ACC112 (cell line): ENCODE results near the gene TSPAN15.

Source experiments
- H2AFZ ChIP-seq: fragments of 200-600 bp; sonication (generic); one replicate; pipeline ENCODE4 v1.6.0; 2017; ENCODE audit warnings: antibody characterized with exemption, low read length; ENCODE audit not compliant: unreplicated experiment
- H3K27ac ChIP-seq: fragments of 200-600 bp; sonication (generic); 2 replicates; pipeline ENCODE4 v1.5.1; 2014; ENCODE audit warnings: low read depth, mild to moderate bottlenecking, antibody characterized with exemption, low read length, moderate library complexity
- H3K27me3 ChIP-seq: fragments of 200-600 bp; sonication (generic); 2 replicates; pipeline ENCODE4 v1.6.1; 2014; ENCODE audit warnings: mild to moderate bottlenecking, antibody characterized with exemption, low read length, moderate library complexity, mixed read lengths; ENCODE audit not compliant: insufficient read depth
- H3K36me3 ChIP-seq: fragments of 200-600 bp; sonication (generic); 2 replicates; pipeline ENCODE4 v1.6.1; 2016; ENCODE audit warnings: mild to moderate bottlenecking, antibody characterized with exemption, low read length, moderate library complexity, mixed read lengths; ENCODE audit not compliant: insufficient read depth
- H3K4me1 ChIP-seq: fragments of 200-600 bp; sonication (generic); one replicate; pipeline ENCODE4 v1.6.1; 2016; ENCODE audit warnings: low read length, mixed read lengths; ENCODE audit not compliant: insufficient read depth, unreplicated experiment, control insufficient read depth
- H3K4me3 ChIP-seq: fragments of 200-600 bp; sonication (generic); 2 replicates; pipeline ENCODE4 v1.5.1; 2014; ENCODE audit warnings: mild to moderate bottlenecking, low read depth, low read length
- H3K79me2 ChIP-seq: fragments of 200-600 bp; sonication (generic); one replicate; pipeline ENCODE4 v1.6.0; 2016; ENCODE audit warnings: low read length; ENCODE audit not compliant: control insufficient read depth, unreplicated experiment, insufficient read depth

The TSPAN15 gene

DNA sequence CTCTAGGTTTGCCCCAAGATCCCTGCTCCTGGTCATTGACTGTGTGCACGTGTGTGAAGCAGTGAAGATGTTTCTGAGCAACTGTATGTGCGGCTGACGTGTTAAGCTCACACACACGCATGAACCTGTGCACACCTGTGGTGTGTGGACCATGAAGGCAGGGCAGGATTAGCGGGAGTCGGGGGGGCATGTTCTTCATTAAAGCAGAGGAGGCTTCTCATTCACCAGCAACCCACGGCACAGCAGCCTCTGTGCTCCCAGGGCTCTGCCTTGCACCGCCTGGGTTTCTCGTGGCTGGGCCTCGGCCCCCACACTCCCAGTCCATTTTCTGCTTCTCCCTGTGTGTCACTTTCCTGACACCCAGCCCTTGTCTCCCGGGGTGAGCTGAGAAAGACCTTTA is 33.7 kb upstream of the TSPAN15 start:
- no peaks in the 10 kb centered on the region for H3K36me3 ChIP-seq
- no peak overlapping the region for H2AFZ ChIP-seq
- no peaks in the 10 kb centered on the region for H3K79me2 ChIP-seq
- no peak overlapping the region for H3K4me3 ChIP-seq
- H3K27ac ChIP-seq: no peak overlapping the region
- no peaks in the 10 kb centered on the region for H3K27me3 ChIP-seq
- H3K4me1 ChIP-seq: no peaks in the 10 kb centered on the region

DNA sequence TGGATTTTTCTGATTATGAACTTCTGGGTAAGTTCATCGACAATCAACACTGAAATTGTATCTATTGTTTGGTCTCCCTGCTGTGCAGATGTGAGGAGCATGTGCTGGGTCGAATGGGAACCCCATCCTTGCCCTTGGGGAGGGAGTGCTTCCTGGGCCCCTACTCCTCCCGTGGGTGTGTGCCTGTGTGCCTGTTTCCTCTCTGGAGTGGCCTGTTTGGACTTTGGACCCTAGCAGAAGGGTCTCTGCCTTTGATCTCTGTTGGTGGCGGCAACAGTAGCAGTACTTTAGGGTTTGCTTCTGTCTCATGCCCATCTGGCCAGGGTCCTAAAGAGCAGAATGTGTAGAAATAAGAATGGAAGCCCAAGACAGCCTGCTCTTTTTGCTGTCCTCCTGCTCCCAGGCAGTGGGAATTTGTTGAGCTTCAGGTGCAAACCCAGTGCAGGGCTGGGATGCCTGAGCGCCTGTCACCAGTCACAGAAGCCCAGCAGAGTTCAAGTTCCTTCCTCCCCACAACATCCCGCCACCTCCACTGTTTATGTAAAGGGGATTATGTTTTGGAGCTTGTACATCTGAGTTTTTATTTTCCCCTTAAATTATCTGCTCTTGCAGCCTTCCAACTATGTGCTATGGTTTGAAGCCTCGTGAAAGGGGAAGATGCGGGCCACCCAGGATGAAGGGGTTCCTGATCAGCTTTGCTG is 33.1 kb upstream of the TSPAN15 start:
- no peak overlapping the region for H3K4me3 ChIP-seq

DNA sequence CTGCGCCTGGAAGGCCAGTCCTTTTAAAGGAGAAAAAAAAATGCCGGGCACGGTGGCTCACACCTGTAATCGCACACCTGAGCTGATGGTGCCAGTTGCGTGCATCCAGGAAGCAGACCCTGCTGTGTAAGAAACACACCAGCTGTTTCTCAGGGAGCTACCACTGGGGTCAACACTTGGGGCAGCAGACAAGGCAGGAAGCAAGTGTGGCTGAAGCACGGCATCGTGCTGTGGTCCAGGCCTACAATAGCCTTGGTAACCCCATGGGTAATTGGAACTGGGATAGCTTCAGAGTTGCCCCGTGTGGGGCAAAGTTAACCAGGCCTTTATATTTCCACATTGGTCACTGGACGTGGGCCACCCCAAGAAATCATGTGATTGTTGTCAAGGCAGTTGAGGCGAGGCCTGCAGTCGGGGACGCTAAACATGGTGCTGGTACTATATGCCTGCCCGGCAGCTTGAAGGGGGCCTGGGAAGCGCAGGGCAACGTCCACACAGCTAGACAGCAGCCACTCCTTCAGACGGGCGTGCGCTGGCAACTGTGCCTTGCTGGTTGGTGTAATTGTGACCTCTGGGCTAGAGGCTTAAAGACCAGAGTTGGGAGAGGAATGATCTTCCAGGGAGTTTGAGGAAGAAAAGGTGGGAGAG is 32.0 kb upstream of the TSPAN15 start:
- H3K79me2 ChIP-seq: no peaks in the 10 kb centered on the region
- H3K4me1 ChIP-seq: no peaks in the 10 kb centered on the region
- H3K27ac ChIP-seq: no peak overlapping the region
- no peak overlapping the region for H3K4me3 ChIP-seq
- no peak overlapping the region for H2AFZ ChIP-seq
- H3K36me3 ChIP-seq: no peaks in the 10 kb centered on the region
- no peaks in the 10 kb centered on the region for H3K27me3 ChIP-seq

More for the DNA sequence above, 33.1 kb upstream of the TSPAN15 start:
- H3K4me1 ChIP-seq: no peaks in the 10 kb centered on the region
- no peak overlapping the region for H2AFZ ChIP-seq
- no peaks in the 10 kb centered on the region for H3K79me2 ChIP-seq
- H3K27me3 ChIP-seq: no peaks in the 10 kb centered on the region
- no peaks in the 10 kb centered on the region for H3K36me3 ChIP-seq
- no peak overlapping the region for H3K27ac ChIP-seq

DNA sequence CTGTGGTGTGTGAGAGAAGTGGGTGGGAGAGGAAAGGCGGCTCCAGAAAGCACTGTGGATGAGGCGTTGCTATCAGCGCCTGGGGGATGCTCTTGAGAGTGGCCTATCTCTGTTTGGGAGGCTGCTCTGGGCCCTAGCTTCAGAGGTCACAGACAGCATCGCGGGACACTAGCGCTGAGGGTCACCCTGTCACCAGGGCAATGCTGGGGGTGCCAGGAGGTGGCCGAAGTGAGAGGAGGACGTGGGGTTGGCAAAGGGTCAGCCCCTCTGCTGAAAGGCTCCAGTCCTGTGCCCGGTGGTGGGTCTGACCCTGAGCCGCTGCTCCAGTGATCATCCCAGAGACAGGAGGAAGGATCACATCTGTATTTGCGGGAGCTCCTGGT is 31.5 kb upstream of the TSPAN15 start:
- Histone ChIP-seq H3K27ac (no peak overlapping the region), H3K4me1 (no peaks in the 10 kb centered on the region), H3K27me3 (no peaks in the 10 kb centered on the region)

DNA sequence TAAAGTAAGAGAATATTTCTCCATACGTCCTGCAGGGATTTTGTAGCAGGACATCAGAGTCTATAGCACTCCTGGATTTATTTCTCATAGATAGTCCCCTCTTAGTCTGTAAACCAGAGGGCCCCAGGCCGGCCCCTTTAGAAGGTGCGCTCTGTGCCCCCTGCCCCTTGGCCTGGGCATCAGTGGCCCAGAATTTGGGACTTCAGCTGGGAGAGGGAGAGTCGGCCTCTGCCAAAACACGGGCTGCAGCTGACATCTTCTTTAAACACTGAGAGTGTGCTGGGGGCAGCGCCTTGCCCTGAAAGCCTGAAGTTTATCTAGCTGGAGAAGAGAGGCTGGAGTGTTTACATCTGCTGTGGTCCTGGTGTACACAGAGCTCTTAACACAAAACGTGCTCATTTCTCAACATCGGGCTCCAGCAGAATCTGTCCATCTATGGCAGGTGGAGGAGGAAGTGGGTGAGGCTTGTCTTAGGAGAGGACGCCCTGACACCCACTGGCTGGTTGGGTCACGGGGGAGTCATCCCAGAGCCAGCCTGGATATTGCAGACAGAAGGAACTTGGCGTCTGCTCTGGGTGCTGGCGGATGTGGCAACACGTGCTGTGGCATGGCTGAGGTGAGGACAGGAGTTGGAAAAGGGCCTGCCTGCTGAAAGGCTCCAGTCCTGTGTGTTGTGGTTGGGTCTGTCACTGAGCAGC is 29.5 kb upstream of the TSPAN15 start:
- no peaks in the 10 kb centered on the region for H3K36me3 ChIP-seq
- no peaks in the 10 kb centered on the region for H3K4me1 ChIP-seq
- no peak overlapping the region for H3K27ac ChIP-seq
- no peaks in the 10 kb centered on the region for H3K79me2 ChIP-seq
- no peaks in the 10 kb centered on the region for H3K27me3 ChIP-seq
- no peak overlapping the region for H2AFZ ChIP-seq
- no peak overlapping the region for H3K4me3 ChIP-seq

More for the DNA sequence above, 31.5 kb upstream of the TSPAN15 start:
- H2AFZ ChIP-seq: no peak overlapping the region
- no peaks in the 10 kb centered on the region for H3K36me3 ChIP-seq
- no peaks in the 10 kb centered on the region for H3K79me2 ChIP-seq
- no peak overlapping the region for H3K4me3 ChIP-seq

DNA sequence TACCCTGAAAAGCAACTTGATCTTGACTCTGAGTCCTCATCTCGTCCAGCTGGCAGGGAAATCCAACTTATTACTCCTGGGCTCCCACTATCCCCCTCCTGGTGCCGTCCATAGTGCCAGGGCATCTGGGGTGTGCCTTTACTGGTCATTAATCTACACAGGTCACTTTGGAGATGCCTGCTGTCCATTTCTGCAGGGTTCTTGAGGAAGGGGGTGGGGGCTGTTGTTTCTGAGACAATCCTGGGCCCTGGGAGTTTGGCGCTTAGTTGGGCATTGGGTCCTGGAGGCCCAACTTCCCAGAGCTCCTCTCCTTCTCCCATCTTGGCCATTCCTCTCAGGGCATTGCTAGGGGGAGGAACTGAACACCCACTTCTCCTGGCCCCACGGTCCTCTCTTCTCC is 28.6 kb upstream of the TSPAN15 start:
- Histone ChIP-seq H3K36me3 (no peaks in the 10 kb centered on the region), H3K4me3 (no peak overlapping the region), H3K79me2 (no peaks in the 10 kb centered on the region), H2AFZ (no peak overlapping the region), H3K4me1 (no peaks in the 10 kb centered on the region), H3K27ac (no peak overlapping the region), H3K27me3 (no peaks in the 10 kb centered on the region)

DNA sequence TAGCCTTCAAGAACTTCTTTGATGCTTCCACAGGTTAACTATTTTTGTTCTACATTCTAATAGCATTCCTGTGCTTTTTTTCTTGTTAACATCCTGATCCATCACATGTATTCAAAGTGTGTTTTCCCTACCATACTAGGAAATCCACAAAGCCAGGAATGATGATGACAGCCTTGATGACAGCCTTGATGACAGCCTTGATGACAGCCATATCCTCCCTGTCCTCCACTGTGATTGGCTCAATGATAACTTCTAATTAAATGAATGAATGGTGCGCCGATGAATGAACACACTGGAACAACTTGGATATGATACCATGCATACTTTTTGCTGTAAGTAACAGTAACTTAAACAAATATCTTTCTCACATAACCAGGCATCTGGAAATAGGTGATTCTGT is 26.2 kb upstream of the TSPAN15 start:
- Histone ChIP-seq H3K36me3 (no peaks in the 10 kb centered on the region), H2AFZ (no peak overlapping the region), H3K79me2 (no peaks in the 10 kb centered on the region), H3K4me1 (no peaks in the 10 kb centered on the region), H3K27me3 (no peaks in the 10 kb centered on the region), H3K27ac (no peak overlapping the region), H3K4me3 (no peak overlapping the region)

DNA sequence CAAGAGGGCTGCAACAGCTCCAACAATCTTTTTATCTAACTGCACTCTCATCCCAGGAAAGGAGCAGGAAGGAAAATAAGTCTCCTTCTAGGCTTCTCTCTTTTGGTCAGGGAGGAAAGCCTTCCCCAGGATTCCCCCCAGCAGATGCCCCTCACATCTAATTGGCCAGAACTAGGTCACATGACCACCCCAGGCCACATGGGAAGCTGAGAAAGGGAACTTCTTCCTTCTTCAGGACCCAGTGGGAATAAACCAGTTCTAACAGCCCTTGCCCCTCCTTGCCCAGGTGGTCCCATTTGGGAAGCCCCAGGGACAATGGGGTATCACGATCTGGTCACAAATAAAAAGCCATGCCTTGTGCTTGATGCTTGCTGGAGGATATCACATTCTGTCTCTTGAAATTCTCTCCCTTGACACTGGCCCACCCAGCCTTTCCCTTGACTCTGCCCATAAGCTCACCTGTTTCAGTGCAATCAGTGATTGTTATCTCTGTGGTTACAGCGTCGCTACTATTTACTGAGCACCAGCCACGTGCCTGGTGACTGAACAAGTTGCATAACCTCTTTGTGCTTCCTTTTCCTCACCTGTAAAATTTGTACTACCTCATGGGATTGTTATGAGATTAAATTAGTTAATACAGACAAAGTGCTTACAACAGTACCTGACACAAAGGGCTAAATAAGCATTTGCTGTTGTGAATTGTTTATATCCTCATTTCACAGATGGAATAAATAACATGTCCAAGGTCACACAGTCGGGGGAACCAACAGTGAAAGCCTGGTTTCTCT is 25.6 kb upstream of the TSPAN15 start:
- Histone ChIP-seq H3K4me3 (no peak overlapping the region), H3K79me2 (no peaks in the 10 kb centered on the region), H3K4me1 (no peaks in the 10 kb centered on the region), H2AFZ (no peak overlapping the region), H3K27me3 (no peaks in the 10 kb centered on the region), H3K27ac (no peak overlapping the region), H3K36me3 (no peaks in the 10 kb centered on the region)

DNA sequence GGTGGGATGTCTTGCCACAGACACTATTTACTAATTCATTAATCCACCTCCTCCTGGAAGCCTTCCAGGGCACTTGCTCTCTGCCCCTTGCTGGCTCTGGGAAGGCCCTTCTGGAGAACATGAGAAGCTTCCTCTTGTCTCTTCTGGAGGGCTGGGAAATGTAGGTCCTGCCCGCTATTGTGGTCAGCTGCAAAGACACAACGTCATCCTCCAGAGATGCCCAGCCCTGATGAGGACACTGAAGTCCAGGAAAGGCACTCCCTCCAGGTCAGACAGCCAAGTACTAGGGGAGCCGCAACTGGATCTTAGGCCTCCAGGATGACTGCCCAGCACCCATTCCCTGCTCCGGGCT is 24.9 kb upstream of the TSPAN15 start:
- Histone ChIP-seq H3K79me2 (no peaks in the 10 kb centered on the region), H2AFZ (no peak overlapping the region), H3K4me1 (no peaks in the 10 kb centered on the region), H3K27ac (no peak overlapping the region), H3K36me3 (no peaks in the 10 kb centered on the region), H3K27me3 (no peaks in the 10 kb centered on the region), H3K4me3 (no peak overlapping the region)

DNA sequence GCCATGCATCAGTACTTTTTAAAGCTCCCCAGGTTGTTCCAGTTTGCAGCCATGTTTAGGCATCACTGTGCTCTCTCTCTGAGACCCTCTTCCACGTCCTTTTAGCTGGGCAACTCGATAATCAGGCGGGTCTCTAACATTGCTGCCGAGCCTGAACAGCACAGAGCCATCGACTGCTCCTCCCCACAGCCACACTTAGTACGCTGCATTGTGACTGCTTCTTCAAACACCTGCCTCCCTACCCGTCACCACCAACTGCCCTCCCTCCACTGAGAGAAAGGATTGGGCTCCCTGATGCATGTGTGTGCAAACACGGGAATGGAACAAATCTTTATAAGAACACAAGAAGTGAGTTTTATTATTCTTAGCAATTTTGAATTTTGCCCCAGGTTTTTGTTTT is 23.1 kb upstream of the TSPAN15 start:
- Histone ChIP-seq H3K79me2 (no peaks in the 10 kb centered on the region), H2AFZ (no peak overlapping the region), H3K36me3 (no peaks in the 10 kb centered on the region), H3K27me3 (no peaks in the 10 kb centered on the region), H3K4me3 (no peak overlapping the region), H3K4me1 (no peaks in the 10 kb centered on the region), H3K27ac (no peak overlapping the region)
